Gastrocnemius medialis (tissue), 4 donors: ENCODE data around the gene MC1R. TPM values are rescaled to one million over a fixed set of nuclear protein-coding genes. Genes with fewer than 3 reads are reported as not detected.

Source experiments
- ATAC-seq, 2 donors: fragments of 150-250 bp; one replicate each; pipeline ENCODE4 v1.9.1; 2016
- DNase-seq, 2 donors: peaks; one replicate each; pipeline ENCODE4 v3.0.0-alpha.2; 2019
- H3K27ac ChIP-seq, 4 donors: fragments of 200-600 bp; sonication (generic); 1 replicate in 1 of 4; 2 replicates in 3 of 4; pipeline ENCODE4 v1.5.1; 2016 to 2018; ENCODE audit warnings: mild to moderate bottlenecking in 2 of 4, moderate library complexity in 1 of 4
- H3K27me3 ChIP-seq, 3 donors: fragments of 200-600 bp; sonication (generic) in 2 of 3; 1 replicate in 1 of 3; 2 replicates in 2 of 3; pipeline versions ENCODE4 v1.5.1 to v1.6.0; 2016 to 2019; ENCODE audit warnings: mild to moderate bottlenecking in 1 of 3, moderate library complexity in 1 of 3
- H3K36me3 ChIP-seq, 2 donors: fragments of 200-600 bp; sonication (generic) in 1 of 2; one replicate each; pipeline ENCODE4 v1.5.1; 2017 to 2018
- H3K4me1 ChIP-seq, 2 donors: fragments of 200-600 bp; sonication (generic) in 1 of 2; one replicate each; pipeline ENCODE4 v1.5.1; 2016 to 2017; ENCODE audit warnings: mild to moderate bottlenecking in 2 of 2
- H3K4me3 ChIP-seq, 4 donors: fragments of 200-600 bp; sonication (generic) in 3 of 4; 1 replicate in 1 of 4; 2 replicates in 3 of 4; pipeline ENCODE4 v1.5.1; 2016 to 2019; ENCODE audit warnings: mild to moderate bottlenecking in 2 of 4
- H3K9me3 ChIP-seq, 3 donors: fragments of 200-600 bp; sonication (generic) in 2 of 3; 1 replicate in 1 of 3; 2 replicates in 2 of 3; pipeline ENCODE4 v1.5.1; 2016 to 2019
- POLR2A ChIP-seq, 2 donors: fragments of 450-650 bp; IDR thresholded peaks; one replicate each; pipeline ENCODE4 v1.6.1; 2017; ENCODE audit warnings: antibody characterized with exemption in 2 of 2, mild to moderate bottlenecking in 2 of 2, moderate library complexity in 2 of 2
- in situ Hi-C, 4 donors: fragments of 200-750 bp; cut with MboI; loops; one replicate each; pipeline versions ENCODE4 v1.15.0 to v1.8.0; 2017; ENCODE audit warnings: low sequenced_read_pairs in 4 of 4
- intact Hi-C: fragments of 100-400 bp; cut with DNase I; formaldehyde crosslinking; loops from one replicate; pipeline ENCODE4 v1.15.1; 2023; ENCODE audit warnings: low total_unique reads
- total RNA-seq, 4 donors: library from RNA; depleted of rRNA; stranded (reverse); fragments of >200 nt; gene quantifications; one replicate each; pipeline versions ENCODE4 v1.1.0 to v1.2.3, GENCODE V29; 2016
- TF ChIP-seq, protein P1 (sequence below), 5 experiments: fragments of 450-650 bp in 3 of 5; fragments of 200-600 bp in 2 of 5; sonication (generic) in 2 of 5; IDR thresholded peaks in 4 of 5; conservative IDR thresholded peaks in 1 of 5; 1 replicate in 4 of 5; 2 replicates in 1 of 5; pipeline ENCODE4 v1.5.1; 2016 to 2019; ENCODE audit warnings: antibody characterized with exemption in 5 of 5, mild to moderate bottlenecking in 3 of 5, moderate library complexity in 3 of 5

MC1R gene
- total RNA-seq, 4 donors from 2014 or later = 0.33 to 1.8 (median 0.92) TPM

DNA sequence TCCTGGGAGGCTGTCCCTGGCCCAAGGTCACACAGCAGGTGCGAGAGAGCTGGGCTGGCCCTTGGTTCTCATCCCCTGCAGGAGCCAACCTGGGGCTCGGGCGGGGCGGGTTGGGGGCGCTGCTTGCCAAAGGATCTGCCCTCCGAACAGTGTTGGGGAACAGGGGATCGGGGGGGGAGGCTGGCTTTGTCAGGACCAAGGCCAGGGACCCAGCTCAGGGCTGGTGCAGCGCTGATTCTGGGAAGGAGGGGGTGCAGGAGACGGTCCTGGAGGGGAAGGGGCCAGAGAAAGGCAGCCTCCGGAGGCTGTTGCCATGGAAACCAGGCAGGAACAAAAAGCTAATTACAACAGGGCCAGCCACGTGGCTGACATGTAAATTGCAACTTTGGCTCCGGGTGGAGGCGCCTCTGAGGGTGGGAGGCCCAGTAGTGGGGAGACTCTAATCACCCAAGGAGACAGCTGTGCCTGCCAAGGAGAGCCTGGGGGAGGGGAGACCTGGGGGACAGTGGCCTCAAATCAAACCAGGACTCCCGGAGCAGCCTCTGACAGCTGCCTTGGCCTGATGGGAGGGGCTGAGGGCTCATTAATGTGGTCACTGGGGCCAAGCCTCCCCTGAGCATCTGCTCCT lies 5.7 kb downstream of the MC1R start:
- in situ Hi-C loops = no loop called here
- DNase-seq = no peak
- no peaks in the 10 kb centered on the region for H3K9me3 ChIP-seq
- H3K4me1 ChIP-seq = peaks cover 12 to 21% of the 10 kb centered on the region in 2 donors
- H3K27me3 ChIP-seq = peaks cover 48 to 58% (median 51%) of the 10 kb centered on the region in 3 donors
- ATAC-seq = no peak
- H3K36me3 ChIP-seq = no peaks in the 10 kb centered on the region
- intact Hi-C loops = no loop called here
- no peak overlapping the region for H3K27ac ChIP-seq
- no peak for TF ChIP-seq POLR2A (IDR thresholded peaks at IDR 0.05)
- TF ChIP-seq, protein P1, sequence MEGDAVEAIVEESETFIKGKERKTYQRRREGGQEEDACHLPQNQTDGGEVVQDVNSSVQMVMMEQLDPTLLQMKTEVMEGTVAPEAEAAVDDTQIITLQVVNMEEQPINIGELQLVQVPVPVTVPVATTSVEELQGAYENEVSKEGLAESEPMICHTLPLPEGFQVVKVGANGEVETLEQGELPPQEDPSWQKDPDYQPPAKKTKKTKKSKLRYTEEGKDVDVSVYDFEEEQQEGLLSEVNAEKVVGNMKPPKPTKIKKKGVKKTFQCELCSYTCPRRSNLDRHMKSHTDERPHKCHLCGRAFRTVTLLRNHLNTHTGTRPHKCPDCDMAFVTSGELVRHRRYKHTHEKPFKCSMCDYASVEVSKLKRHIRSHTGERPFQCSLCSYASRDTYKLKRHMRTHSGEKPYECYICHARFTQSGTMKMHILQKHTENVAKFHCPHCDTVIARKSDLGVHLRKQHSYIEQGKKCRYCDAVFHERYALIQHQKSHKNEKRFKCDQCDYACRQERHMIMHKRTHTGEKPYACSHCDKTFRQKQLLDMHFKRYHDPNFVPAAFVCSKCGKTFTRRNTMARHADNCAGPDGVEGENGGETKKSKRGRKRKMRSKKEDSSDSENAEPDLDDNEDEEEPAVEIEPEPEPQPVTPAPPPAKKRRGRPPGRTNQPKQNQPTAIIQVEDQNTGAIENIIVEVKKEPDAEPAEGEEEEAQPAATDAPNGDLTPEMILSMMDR (IDR thresholded peaks at IDR 0.05 in 4 of 5, conservative IDR thresholded peaks at IDR 0.05 in 1 of 5) = no peak
- no peak overlapping the region for H3K4me3 ChIP-seq

DNA sequence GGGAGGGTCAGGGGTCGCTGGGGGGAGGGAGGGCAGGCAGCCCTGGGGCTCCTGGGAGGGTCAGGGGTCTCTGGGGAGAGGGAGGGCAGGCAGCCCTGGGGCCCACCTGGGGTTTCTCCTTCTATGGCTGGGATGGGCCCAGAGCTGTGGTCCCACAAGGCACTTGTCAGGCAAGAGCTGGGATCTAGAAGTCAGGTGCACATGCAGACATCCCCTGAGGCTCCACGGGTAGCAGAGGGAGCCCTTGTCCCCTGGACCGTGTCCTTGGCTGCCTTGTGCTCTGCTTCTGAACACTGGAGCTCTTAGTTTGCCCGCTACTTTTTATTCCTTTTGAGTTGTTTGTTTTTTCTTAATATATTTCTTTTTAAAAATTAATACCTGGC lies 6.3 kb downstream of the MC1R start:
- intact Hi-C loops = no loop called here
- ATAC-seq = no peak
- no peaks in the 10 kb centered on the region for H3K36me3 ChIP-seq

DNA sequence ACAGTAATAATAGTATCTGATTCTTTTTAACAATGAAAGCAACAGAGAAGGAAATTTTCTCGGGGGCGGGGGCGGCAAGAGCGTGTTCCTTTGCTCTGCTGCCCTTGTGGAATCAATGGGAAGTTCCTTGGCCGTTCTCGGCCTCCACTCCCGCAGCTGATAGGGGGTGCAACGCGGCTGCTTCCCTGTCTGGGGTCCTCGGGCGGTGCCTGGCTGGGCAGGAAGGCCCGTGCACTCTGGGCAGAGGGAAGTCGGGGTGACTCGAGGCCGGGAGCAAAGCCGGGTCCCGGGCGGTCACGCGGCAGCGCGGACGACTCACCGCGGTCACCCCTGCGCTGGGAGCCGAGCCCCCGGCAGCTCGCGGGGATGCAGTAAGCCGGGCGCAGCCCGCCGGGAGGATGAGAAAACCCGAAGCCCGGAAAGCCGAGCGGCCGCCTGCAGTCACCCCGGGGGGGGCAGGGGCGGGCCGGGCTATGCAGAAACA lies 7.0 kb downstream of the MC1R start:
- peak overlapping the region; percentile 50 to 68 (median 56) for H3K4me3 ChIP-seq
- no peaks in the 10 kb centered on the region for H3K36me3 ChIP-seq
- intact Hi-C loops (loop anchor here (1.0 kb wide), 1 partner anchor 23 kb away; the partner anchor contains the start of gene DEF8), in situ Hi-C loops (no loop called here)
- peaks cover 42 to 49% (median 42%) of the 10 kb centered on the region in 3 donors for H3K27me3 ChIP-seq
- no peak for DNase-seq
- H3K4me1 ChIP-seq = peaks cover 12 to 21% of the 10 kb centered on the region in 2 donors
- ATAC-seq = peak in 1 of 2 donors; percentile 6
- H3K9me3 ChIP-seq = no peaks in the 10 kb centered on the region
- no peak for TF ChIP-seq POLR2A (IDR thresholded peaks at IDR 0.05)
- TF ChIP-seq, protein P1 (IDR thresholded peaks at IDR 0.05 in 4 of 5, conservative IDR thresholded peaks at IDR 0.05 in 1 of 5) = no peak
- H3K27ac ChIP-seq = no peak overlapping the region

More for the DNA sequence above, 6.3 kb downstream of the MC1R start:
- Histone ChIP-seq H3K27me3 (peaks cover 46 to 53% (median 46%) of the 10 kb centered on the region in 3 donors), H3K4me3 (no peak overlapping the region), H3K9me3 (no peaks in the 10 kb centered on the region), H3K27ac (no peak overlapping the region), H3K4me1 (peaks cover 12 to 21% of the 10 kb centered on the region in 2 donors)
- DNase-seq = no peak
- no peak for TF ChIP-seq POLR2A (IDR thresholded peaks at IDR 0.05)
- TF ChIP-seq, protein P1 (IDR thresholded peaks at IDR 0.05 in 4 of 5, conservative IDR thresholded peaks at IDR 0.05 in 1 of 5) = no peak
- in situ Hi-C loops = no loop called here

DNA sequence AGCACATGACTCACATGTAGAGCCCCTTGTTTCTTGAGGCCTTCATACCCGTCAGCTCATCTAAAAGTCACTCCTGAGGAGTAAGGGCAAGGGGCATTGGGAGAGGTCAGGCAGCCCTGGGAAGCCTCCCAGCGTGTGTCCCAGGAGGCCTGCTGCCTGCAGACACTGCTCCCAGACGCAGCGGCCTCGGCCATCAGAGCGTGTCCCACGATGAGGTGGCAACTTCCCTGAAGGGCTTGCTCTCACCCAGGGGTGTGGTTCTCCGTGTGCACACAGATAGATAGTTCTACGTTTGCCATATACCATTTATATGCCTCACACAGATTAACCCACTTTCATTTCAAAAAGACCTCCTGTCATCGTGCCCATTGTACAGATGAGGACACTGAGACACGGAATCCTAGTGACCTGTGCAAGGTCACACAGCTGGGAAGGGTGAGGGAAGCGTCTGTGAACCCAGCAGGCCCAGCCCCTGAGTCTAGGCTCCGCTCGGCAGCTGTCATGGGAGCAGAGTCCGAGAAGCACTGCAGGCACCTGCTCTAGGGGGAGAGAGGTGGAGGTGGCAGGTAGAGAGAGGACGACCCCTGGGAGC lies 12.7 kb downstream of the MC1R start:
- TF ChIP-seq, protein P1 (IDR thresholded peaks at IDR 0.05 in 4 of 5, conservative IDR thresholded peaks at IDR 0.05 in 1 of 5) = no peak
- no peak for TF ChIP-seq POLR2A (IDR thresholded peaks at IDR 0.05)
- Histone ChIP-seq H3K27me3 (no peaks in the 10 kb centered on the region), H3K27ac (no peak overlapping the region), H3K4me3 (no peak overlapping the region), H3K36me3 (no peaks in the 10 kb centered on the region), H3K4me1 (peaks cover 0 to 2% of the 10 kb centered on the region in 2 donors), H3K9me3 (no peaks in the 10 kb centered on the region)
- DNase-seq (no peak), ATAC-seq (no peak)
- intact Hi-C loops = no loop called here
- in situ Hi-C loops = no loop called here
